ENCODE measurements around the gene RSPRY1.

DNA sequence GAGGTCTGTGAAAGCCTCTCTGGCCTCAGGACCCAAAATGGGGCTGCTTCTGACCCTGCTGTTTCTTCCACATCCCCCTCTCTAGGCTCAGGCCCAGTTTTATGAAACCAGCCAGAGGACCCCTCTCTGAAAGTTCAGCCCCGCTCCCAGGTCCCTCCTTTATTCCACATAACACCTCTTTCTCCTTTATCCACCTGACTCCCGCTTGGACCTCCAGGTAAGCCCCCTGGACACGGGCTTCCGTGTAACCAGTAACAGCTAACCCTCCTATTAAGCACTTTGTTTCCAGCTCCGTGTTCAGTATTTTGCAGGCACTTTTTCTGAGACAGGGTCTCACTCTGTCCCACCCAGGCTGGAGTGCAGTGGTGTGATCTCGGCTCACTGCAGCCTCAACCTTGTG lies 37.6 kb upstream of the RSPRY1 start:
- no peak for TF ChIP-seq SIN3A (IDR thresholded peaks at IDR 0.05; ENCODE audit: borderline replicate concordance, insufficient read depth, low read length)
- TF ChIP-seq POLR2AphosphoS5 (IDR thresholded peaks at IDR 0.05; ENCODE audit: low read depth, low read length): no peak
- TF ChIP-seq, protein P1, sequence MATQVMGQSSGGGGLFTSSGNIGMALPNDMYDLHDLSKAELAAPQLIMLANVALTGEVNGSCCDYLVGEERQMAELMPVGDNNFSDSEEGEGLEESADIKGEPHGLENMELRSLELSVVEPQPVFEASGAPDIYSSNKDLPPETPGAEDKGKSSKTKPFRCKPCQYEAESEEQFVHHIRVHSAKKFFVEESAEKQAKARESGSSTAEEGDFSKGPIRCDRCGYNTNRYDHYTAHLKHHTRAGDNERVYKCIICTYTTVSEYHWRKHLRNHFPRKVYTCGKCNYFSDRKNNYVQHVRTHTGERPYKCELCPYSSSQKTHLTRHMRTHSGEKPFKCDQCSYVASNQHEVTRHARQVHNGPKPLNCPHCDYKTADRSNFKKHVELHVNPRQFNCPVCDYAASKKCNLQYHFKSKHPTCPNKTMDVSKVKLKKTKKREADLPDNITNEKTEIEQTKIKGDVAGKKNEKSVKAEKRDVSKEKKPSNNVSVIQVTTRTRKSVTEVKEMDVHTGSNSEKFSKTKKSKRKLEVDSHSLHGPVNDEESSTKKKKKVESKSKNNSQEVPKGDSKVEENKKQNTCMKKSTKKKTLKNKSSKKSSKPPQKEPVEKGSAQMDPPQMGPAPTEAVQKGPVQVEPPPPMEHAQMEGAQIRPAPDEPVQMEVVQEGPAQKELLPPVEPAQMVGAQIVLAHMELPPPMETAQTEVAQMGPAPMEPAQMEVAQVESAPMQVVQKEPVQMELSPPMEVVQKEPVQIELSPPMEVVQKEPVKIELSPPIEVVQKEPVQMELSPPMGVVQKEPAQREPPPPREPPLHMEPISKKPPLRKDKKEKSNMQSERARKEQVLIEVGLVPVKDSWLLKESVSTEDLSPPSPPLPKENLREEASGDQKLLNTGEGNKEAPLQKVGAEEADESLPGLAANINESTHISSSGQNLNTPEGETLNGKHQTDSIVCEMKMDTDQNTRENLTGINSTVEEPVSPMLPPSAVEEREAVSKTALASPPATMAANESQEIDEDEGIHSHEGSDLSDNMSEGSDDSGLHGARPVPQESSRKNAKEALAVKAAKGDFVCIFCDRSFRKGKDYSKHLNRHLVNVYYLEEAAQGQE (IDR thresholded peaks at IDR 0.05; ENCODE audit: insufficient read depth in 1 of 2, low read depth in 2 of 2, low read length in 2 of 2): no peak
- TF ChIP-seq TAF1 (IDR thresholded peaks at IDR 0.05; ENCODE audit: borderline replicate concordance, insufficient read depth, low read length): no peak
- no peak for TF ChIP-seq FOXP2 (optimal IDR thresholded peaks at IDR 0.05; ENCODE audit: borderline replicate concordance, extremely low read depth, extremely low read length, insufficient read depth)
